ENCODE measurements around the gene HID1.

HID1 gene

GRCh38 chr17:74964988-74965622 is 7.5 kb downstream of the HID1 start:
- DNase-seq (ENCODE audit: low spot score), result no peak

- no peak for DNase-seq (ENCODE audit: low spot score)
These were observed 8.3 kb downstream of the HID1 start for GRCh38 chr17:74964246-74964761.

GRCh38 chr17:74963656-74964055 is 8.9 kb downstream of the HID1 start:
- DNase-seq (ENCODE audit: low spot score), result no peak

GRCh38 chr17:74962622-74963394 is 9.8 kb downstream of the HID1 start:
- no peak for DNase-seq (ENCODE audit: low spot score)

GRCh38 chr17:74961657-74962350 is 10.8 kb downstream of the HID1 start:
- peak; percentile 90 for DNase-seq (ENCODE audit: low spot score)

- DNase-seq (ENCODE audit: low spot score), result peak; percentile 92
These were observed 11.8 kb downstream of the HID1 start for GRCh38 chr17:74960570-74961342.

GRCh38 chr17:74959826-74960515 is 12.6 kb downstream of the HID1 start:
- no peak for DNase-seq (ENCODE audit: low spot score)

- DNase-seq (ENCODE audit: low spot score), result peak; percentile 89
These were observed 14.4 kb downstream of the HID1 start for GRCh38 chr17:74957935-74958740.

- DNase-seq (ENCODE audit: low spot score), result no peak
These were observed 16.5 kb downstream of the HID1 start for GRCh38 chr17:74956093-74956492.

- DNase-seq (ENCODE audit: low spot score), result no peak
These were observed 17.7 kb downstream of the HID1 start for GRCh38 chr17:74954665-74955421.

- no peak for DNase-seq (ENCODE audit: low spot score)
These were observed 18.4 kb downstream of the HID1 start for GRCh38 chr17:74954115-74954514.

- no peak for DNase-seq (ENCODE audit: low spot score)
These were observed 19.3 kb downstream of the HID1 start for GRCh38 chr17:74953134-74953687.

GRCh38 chr17:74952431-74953133 is 20.0 kb downstream of the HID1 start:
- no peak for DNase-seq (ENCODE audit: low spot score)

- DNase-seq (ENCODE audit: low spot score), result no peak
These were observed 20.7 kb downstream of the HID1 start for GRCh38 chr17:74951680-74952421.

GRCh38 chr17:74951065-74951464 is 21.5 kb downstream of the HID1 start:
- DNase-seq (ENCODE audit: low spot score), result no peak

- DNase-seq (ENCODE audit: low spot score), result no peak
These were observed 22.4 kb downstream of the HID1 start for GRCh38 chr17:74950207-74950606.

GRCh38 chr17:74949455-74950115 is 23.0 kb downstream of the HID1 start:
- DNase-seq (ENCODE audit: low spot score), result no peak

Measured in HuH-7.5 (cell line).